22Rv1 (cell line): Measurements from ENCODE around the gene EXOC1L.

ENCODE experiments used
- CTCF ChIP-seq: fragments of 450-650 bp; IDR thresholded peaks from 2 replicates; pipeline ENCODE4 v1.5.1; 2017; ENCODE audit warnings: mild to moderate bottlenecking
- ZFX ChIP-seq: fragments of 450-650 bp; IDR thresholded peaks from 2 replicates; pipeline ENCODE4 v1.6.1; 2017; ENCODE audit warnings: antibody characterized with exemption, borderline replicate concordance

DNA sequence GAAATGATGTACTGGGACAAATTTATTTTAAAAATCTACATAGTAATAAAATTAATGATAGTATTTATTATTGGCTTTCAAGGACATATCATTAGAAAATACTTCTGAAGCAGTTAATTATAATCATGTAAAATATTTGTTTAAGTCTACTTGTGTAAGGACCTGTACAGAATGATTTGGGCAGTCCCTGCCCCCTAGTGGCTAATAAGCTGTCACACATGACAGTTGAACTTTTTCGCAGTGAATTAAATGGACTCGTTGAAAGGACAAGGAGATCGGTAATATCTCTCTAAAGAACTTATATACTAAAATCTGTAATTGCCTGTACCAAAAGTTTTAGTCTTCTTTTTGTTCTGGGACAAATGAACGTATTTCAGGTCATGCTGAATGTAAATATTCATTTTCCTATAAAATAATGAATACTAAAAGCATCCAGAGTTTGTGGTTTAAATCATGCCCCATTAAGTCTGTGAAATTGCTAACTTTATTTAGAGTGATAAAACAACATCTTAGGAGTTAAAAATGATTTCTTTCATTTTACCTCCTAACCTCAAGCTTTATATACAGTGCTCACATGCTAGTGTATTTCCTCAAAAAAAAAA, 47.5 kb downstream of the EXOC1L start:
- TF ChIP-seq CTCF (peak; percentile 95), ZFX (no peak)
